HepG2 (cell line): ENCODE measurements around the gene YPEL3. TPM values are rescaled to one million over a fixed set of nuclear protein-coding genes. Genes with fewer than 3 reads are reported as not detected.
A peak's percentile ranks its signal among the peaks of the same experiment; 100 is the strongest.

Source experiments
- MIER2 ChIP-seq: IDR thresholded peaks from 2 replicates; pipeline ENCODE4 v1.6.1; 2016; ENCODE audit warnings: missing biosample characterization, missing genetic modification reagents
- polyA plus RNA-seq, 8 experiments: library from polyadenylated mRNA; depleted of rRNA in 3 of 8; stranded (reverse) in 7 of 8; unstranded in 1 of 8; fragments of >200 nt; fragmentation: Illumina TruSeq in 4 of 8; extraction: Trizol in 4 of 8; gene quantifications; 2 replicates each; pipeline versions ENCODE4 v1.2.1 to v1.2.3, GENCODE V29; 2011 to 2016; ENCODE audit warnings: low read depth in 4 of 8, missing spikeins in 1 of 8, mixed read lengths in 1 of 8; ENCODE audit not compliant: insufficient read depth in 1 of 8
- total RNA-seq, 5 experiments: library from RNA; depleted of rRNA; stranded (reverse); fragments of >200 nt; fragmentation: Illumina TruSeq; extraction: Trizol; gene quantifications; 2 replicates each; pipeline ENCODE4 v1.2.3, GENCODE V29; 2016; ENCODE audit warnings: low read depth in 1 of 5
- TF ChIP-seq, protein P1 (sequence below): sonication (generic); formaldehyde crosslinking; IDR thresholded peaks from 2 replicates; pipeline ENCODE4 v1.4.0; 2020; ENCODE audit warnings: low read depth, missing genetic modification reagents
- TF ChIP-seq, protein P2 (sequence below): IDR thresholded peaks from 2 replicates; pipeline ENCODE4 v1.6.1; 2018; ENCODE audit warnings: missing genetic modification reagents
- TF ChIP-seq, protein P3 (sequence below): sonication (generic); formaldehyde crosslinking; IDR thresholded peaks from 2 replicates; pipeline ENCODE4 v1.5.1; 2020; ENCODE audit warnings: missing genetic modification reagents, mild to moderate bottlenecking, borderline replicate concordance
- TF ChIP-seq, protein P4 (sequence below): IDR thresholded peaks from 2 replicates; pipeline ENCODE4 v1.6.1; 2016; ENCODE audit warnings: missing biosample characterization, missing genetic modification reagents, low read depth
- TF ChIP-seq, protein P5 (sequence below): sonication (generic); formaldehyde crosslinking; IDR thresholded peaks from 2 replicates; pipeline ENCODE4 v1.5.0; 2020; ENCODE audit warnings: mild to moderate bottlenecking, missing genetic modification reagents, borderline replicate concordance

The YPEL3 gene
- total and polyA plus RNA-seq, 2 of the 13 experiments (the other 11 are each of a cell fraction or from before 2014, with no cell fraction given): 5.4 to 47.0 TPM

DNA sequence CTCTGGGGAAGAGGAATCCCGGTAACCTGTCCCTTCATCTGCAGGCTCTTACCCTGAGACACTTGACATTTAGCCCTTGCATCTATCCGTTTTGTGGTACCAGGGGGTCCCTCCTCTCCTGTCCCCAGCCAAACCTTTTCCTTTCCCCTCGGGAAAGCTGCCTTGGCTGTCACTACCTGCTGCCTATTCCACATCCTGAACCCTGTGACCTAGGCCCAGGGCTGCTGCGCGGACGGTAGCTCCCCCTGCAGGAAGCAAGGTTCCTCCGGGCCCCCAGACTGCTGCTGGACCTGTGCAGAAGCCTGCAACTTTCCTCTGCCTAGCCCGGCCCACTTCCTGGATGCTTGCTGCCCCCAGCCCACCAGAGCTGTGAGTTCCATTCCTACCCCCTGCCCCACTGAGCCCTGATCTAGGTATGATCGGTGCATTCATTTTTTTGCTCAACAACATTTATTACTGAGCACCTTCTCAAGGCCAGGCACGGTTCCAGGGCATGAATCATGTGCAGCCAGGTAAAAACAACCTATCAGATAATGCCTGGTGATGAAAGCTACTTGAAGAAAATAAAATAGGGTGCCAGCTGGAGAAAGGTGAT, 41.0 kb downstream of the YPEL3 start (continued):
- TF ChIP-seq, protein P1, sequence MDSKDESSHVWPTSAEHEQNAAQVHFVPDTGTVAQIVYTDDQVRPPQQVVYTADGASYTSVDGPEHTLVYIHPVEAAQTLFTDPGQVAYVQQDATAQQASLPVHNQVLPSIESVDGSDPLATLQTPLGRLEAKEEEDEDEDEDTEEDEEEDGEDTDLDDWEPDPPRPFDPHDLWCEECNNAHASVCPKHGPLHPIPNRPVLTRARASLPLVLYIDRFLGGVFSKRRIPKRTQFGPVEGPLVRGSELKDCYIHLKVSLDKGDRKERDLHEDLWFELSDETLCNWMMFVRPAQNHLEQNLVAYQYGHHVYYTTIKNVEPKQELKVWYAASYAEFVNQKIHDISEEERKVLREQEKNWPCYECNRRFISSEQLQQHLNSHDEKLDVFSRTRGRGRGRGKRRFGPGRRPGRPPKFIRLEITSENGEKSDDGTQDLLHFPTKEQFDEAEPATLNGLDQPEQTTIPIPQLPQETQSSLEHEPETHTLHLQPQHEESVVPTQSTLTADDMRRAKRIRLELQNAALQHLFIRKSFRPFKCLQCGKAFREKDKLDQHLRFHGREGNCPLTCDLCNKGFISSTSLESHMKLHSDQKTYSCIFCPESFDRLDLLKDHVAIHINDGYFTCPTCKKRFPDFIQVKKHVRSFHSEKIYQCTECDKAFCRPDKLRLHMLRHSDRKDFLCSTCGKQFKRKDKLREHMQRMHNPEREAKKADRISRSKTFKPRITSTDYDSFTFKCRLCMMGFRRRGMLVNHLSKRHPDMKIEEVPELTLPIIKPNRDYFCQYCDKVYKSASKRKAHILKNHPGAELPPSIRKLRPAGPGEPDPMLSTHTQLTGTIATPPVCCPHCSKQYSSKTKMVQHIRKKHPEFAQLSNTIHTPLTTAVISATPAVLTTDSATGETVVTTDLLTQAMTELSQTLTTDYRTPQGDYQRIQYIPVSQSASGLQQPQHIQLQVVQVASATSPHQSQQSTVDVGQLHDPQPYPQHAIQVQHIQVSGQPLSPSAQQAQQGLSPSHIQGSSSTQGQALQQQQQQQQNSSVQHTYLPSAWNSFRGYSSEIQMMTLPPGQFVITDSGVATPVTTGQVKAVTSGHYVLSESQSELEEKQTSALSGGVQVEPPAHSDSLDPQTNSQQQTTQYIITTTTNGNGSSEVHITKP (CRISPR knock-in tag): no peak
- TF ChIP-seq, protein P2, sequence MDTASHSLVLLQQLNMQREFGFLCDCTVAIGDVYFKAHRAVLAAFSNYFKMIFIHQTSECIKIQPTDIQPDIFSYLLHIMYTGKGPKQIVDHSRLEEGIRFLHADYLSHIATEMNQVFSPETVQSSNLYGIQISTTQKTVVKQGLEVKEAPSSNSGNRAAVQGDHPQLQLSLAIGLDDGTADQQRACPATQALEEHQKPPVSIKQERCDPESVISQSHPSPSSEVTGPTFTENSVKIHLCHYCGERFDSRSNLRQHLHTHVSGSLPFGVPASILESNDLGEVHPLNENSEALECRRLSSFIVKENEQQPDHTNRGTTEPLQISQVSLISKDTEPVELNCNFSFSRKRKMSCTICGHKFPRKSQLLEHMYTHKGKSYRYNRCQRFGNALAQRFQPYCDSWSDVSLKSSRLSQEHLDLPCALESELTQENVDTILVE (CRISPR knock-in tag): peak; percentile 52; the same call in 1 of the 2 replicates
- no peak for TF ChIP-seq MIER2
- TF ChIP-seq, protein P3, sequence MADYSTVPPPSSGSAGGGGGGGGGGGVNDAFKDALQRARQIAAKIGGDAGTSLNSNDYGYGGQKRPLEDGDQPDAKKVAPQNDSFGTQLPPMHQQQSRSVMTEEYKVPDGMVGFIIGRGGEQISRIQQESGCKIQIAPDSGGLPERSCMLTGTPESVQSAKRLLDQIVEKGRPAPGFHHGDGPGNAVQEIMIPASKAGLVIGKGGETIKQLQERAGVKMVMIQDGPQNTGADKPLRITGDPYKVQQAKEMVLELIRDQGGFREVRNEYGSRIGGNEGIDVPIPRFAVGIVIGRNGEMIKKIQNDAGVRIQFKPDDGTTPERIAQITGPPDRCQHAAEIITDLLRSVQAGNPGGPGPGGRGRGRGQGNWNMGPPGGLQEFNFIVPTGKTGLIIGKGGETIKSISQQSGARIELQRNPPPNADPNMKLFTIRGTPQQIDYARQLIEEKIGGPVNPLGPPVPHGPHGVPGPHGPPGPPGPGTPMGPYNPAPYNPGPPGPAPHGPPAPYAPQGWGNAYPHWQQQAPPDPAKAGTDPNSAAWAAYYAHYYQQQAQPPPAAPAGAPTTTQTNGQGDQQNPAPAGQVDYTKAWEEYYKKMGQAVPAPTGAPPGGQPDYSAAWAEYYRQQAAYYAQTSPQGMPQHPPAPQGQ: 0 out of 2 replicates have a peak, but pooled peaks have one; percentile 45
- TF ChIP-seq, protein P4, sequence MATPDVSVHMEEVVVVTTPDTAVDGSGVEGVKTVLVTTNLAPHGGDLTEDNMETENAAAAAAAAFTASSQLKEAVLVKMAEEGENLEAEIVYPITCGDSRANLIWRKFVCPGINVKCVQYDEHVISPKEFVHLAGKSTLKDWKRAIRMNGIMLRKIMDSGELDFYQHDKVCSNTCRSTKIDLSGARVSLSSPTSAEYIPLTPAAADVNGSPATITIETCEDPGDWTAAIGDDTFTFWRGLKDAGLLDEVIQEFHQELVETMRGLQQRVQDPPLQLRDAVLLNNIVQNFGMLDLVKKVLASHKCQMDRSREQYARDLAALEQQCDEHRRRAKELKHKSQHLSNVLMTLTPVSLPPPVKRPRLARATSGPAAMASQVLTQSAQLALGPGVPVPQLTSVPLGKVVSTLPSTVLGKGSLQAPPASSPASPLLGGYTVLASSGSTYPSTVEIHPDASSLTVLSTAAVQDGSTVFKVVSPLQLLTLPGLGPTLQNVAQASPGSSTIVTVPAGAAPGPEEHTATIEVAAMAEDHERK (CRISPR knock-in tag): no peak
- TF ChIP-seq, protein P5, sequence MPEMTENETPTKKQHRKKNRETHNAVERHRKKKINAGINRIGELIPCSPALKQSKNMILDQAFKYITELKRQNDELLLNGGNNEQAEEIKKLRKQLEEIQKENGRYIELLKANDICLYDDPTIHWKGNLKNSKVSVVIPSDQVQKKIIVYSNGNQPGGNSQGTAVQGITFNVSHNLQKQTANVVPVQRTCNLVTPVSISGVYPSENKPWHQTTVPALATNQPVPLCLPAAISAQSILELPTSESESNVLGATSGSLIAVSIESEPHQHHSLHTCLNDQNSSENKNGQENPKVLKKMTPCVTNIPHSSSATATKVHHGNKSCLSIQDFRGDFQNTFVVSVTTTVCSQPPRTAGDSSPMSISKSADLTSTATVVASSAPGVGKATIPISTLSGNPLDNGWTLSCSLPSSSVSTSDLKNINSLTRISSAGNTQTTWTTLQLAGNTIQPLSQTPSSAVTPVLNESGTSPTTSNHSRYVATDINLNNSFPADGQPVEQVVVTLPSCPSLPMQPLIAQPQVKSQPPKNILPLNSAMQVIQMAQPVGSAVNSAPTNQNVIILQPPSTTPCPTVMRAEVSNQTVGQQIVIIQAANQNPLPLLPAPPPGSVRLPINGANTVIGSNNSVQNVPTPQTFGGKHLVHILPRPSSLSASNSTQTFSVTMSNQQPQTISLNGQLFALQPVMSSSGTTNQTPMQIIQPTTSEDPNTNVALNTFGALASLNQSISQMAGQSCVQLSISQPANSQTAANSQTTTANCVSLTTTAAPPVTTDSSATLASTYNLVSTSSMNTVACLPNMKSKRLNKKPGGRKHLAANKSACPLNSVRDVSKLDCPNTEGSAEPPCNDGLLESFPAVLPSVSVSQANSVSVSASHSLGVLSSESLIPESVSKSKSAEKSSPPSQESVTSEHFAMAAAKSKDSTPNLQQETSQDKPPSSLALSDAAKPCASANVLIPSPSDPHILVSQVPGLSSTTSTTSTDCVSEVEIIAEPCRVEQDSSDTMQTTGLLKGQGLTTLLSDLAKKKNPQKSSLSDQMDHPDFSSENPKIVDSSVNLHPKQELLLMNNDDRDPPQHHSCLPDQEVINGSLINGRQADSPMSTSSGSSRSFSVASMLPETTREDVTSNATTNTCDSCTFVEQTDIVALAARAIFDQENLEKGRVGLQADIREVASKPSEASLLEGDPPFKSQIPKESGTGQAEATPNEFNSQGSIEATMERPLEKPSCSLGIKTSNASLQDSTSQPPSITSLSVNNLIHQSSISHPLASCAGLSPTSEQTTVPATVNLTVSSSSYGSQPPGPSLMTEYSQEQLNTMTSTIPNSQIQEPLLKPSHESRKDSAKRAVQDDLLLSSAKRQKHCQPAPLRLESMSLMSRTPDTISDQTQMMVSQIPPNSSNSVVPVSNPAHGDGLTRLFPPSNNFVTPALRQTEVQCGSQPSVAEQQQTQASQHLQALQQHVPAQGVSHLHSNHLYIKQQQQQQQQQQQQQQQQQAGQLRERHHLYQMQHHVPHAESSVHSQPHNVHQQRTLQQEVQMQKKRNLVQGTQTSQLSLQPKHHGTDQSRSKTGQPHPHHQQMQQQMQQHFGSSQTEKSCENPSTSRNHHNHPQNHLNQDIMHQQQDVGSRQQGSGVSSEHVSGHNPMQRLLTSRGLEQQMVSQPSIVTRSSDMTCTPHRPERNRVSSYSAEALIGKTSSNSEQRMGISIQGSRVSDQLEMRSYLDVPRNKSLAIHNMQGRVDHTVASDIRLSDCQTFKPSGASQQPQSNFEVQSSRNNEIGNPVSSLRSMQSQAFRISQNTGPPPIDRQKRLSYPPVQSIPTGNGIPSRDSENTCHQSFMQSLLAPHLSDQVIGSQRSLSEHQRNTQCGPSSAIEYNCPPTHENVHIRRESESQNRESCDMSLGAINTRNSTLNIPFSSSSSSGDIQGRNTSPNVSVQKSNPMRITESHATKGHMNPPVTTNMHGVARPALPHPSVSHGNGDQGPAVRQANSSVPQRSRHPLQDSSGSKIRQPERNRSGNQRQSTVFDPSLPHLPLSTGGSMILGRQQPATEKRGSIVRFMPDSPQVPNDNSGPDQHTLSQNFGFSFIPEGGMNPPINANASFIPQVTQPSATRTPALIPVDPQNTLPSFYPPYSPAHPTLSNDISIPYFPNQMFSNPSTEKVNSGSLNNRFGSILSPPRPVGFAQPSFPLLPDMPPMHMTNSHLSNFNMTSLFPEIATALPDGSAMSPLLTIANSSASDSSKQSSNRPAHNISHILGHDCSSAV: no peak
